GM19193 (cell line): ENCODE measurements around the gene DNAJC5G.

ENCODE experiments used
- POLR2A ChIP-seq: IDR thresholded peaks from 4 replicates; pipeline ENCODE4 v1.6.1; 2011; ENCODE audit not compliant: insufficient read depth, insufficient read length; ENCODE audit errors: extremely low read depth

DNAJC5G gene, protein sequence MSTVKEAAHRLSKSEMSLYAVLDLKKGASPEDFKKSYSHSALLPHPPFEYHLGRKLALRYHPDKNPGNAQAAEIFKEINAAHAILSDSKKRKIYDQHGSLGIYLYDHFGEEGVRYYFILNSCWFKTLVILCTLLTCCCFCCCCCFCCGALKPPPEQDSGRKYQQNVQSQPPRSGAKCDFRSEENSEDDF

DNA sequence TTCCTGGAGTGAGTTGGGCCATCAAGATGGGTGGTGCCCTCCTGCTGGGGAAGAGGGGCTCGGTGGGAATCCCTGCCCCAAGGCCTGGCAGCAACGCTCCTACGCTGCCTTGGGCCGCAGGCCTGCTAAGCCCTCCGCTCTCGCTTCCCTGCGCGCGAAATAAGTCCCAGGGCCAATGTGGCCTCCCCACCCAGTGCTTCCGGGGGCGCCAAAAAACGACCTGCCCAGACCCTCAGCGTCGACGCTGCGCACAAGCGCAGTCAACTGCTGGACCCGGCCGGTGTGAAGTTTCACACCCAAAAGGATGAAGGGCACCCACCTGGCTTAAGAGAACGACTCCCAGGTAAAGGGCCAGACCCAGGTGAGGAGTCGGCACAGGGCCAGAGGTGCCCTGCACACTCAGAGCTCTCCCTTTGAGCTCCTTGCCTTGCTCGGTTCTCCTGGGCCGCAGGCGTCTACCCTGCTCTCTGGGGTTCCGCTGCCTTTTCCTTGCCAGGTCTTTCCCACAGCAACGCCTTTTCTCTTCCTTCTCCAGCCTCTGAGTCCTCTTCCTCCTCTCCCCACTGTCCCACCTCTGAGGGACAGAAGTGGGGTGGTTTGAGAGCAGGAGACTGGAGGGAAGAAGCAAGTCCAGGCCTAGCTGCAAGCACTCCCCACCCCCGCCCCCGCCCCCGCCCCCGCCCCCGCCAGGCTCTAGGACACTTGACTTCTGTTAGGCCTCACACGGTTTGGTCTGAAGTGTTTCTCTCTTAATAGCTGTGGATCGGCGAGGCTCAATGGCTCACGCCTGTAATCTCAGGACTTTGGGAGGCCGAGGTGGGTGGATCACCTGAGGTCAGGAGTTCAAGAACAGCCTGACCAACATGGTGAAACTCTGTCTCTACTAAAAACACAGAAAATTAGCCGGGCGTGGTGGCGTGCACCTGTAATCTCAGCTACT lies at the start of gene DNAJC5G:
Gene DNAJC5G (plus strand): TSS at position 223 of the 940 bp plus-strand sequence. CDS start 1,296 bp downstream, outside the sequence.
- no peak for TF ChIP-seq POLR2A

DNA sequence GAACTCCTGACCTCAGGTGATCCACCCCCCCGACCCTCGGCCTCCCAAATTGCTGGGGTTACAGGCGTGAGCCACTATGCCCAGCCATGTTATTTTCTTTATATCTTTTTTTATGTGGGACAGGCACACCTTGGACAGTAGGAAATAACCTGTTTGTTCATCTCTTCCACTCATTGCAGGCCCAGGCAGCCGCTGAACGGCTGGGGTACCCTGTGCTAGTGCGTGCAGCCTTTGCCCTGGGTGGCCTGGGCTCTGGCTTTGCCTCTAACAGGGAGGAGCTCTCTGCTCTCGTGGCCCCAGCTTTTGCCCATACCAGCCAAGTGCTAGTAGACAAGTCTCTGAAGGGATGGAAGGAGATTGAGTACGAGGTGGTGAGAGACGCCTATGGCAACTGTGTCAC lies 49.7 kb upstream of the DNAJC5G start:
- TF ChIP-seq POLR2A, result no peak

DNA sequence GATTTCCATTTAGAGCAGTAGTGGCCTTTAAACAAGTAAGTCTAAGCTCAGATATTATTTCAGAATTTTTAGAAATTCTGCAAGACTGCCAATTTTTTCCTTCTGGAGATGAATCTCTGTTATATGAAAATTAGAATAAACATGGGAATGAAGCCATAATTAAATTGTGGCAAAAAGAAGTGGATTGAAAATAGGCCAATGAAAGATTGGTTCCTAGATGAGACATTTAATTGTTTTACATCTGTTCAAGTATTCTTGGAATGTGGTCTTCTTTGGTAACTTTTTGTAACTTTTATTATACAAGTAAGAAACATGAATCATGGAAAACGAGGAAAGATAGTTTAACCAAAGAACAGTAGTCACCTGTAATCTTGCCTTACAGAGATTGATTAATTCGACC lies 47.7 kb upstream of the DNAJC5G start:
- no peak for TF ChIP-seq POLR2A

DNA sequence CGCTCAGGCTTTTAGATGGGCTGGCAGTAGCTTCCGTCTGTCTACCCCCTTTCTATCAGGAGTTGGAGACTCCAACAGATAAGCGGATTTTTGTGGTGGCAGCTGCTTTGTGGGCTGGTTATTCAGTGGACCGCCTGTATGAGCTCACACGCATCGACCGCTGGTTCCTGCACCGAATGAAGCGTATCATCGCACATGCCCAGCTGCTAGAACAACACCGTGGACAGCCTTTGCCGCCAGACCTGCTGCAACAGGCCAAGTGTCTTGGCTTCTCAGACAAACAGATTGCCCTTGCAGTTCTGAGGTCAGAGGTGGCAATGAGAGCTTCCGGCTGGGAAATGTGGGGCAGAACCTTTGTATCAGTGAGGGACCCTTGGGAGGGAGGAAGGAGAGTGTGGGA lies 43.3 kb upstream of the DNAJC5G start:
- no peak for TF ChIP-seq POLR2A

DNA sequence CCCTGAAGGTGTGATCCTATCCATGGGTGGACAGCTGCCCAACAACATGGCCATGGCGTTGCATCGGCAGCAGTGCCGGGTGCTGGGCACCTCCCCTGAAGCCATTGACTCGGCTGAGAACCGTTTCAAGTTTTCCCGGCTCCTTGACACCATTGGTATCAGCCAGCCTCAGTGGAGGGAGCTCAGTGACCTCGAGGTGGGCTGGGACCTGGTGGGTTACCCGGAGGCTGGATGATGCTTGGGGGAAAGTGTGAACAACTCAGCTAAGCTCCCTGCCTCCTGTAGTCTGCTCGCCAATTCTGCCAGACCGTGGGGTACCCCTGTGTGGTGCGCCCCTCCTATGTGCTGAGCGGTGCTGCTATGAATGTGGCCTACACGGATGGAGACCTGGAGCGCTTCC lies 41.9 kb upstream of the DNAJC5G start:
- TF ChIP-seq POLR2A, result no peak

DNA sequence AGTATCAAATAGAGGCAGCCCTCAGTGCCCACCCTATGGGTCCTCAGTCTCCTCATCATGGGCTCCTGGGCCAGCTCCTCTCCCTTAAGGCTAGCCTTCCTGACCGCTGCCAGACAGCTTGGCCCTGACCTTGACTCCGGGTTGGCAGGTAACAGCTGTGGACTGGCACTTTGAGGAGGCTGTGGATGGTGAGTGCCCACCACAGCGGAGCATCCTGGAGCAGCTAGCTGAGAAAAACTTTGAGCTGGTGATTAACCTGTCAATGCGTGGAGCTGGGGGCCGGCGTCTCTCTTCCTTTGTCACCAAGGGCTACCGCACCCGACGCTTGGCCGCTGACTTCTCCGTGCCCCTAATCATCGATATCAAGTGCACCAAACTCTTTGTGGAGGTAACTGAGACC lies 39.1 kb upstream of the DNAJC5G start:
- TF ChIP-seq POLR2A, result no peak

DNA sequence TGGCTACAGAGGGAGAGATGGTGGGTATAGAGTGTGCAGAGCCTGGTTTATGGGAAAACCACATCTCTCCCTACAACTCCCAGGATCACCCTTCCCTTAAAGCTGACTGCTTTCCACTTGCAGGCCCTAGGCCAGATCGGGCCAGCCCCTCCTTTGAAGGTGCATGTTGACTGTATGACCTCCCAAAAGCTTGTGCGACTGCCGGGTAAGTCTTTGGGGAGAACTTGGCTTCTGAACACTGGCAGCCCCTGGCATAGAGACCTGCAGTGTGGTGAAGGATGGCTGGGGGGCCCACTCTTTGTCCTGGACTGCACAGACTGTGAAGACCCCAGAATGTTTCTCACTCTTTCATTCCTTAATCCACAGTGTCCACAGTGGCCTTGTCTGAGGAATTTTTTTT lies 38.6 kb upstream of the DNAJC5G start:
- TF ChIP-seq POLR2A, result no peak

DNA sequence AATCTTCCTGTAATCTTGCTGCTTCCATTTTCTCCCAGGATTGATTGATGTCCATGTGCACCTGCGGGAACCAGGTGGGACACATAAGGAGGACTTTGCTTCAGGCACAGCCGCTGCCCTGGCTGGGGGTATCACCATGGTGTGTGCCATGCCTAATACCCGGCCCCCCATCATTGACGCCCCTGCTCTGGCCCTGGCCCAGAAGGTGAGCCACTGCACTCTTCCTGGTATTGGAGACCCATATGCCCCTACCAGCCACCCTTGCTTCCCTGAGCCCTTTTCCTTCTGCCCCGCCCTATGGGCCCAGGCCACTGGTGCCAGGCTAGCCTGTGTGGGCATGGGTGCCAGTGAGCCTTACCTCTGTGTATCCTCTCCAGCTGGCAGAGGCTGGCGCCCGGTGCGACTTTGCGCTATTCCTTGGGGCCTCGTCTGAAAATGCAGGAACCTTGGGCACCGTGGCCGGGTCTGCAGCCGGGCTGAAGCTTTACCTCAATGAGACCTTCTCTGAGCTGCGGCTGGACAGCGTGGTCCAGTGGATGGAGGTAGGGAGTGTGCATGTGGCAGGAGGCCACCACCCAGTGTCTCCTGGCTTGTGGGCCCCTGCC lies 37.8 kb upstream of the DNAJC5G start:
- no peak for TF ChIP-seq POLR2A

DNA sequence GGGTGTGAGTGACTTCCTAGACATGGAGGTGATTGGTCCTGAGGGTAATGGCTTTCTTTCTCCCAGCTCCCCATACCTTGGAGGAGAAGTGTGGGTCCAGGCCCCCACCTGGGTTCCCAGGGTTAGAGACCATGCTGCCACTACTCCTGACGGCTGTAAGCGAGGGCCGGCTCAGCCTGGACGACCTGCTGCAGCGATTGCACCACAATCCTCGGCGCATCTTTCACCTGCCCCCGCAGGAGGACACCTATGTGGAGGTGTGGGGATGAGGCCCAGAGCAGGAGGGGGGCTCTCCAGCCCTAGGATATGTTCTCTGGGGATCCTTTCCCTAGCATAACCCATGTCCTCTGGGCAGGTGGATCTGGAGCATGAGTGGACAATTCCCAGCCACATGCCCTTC lies 36.3 kb upstream of the DNAJC5G start:
- TF ChIP-seq POLR2A, result no peak

DNA sequence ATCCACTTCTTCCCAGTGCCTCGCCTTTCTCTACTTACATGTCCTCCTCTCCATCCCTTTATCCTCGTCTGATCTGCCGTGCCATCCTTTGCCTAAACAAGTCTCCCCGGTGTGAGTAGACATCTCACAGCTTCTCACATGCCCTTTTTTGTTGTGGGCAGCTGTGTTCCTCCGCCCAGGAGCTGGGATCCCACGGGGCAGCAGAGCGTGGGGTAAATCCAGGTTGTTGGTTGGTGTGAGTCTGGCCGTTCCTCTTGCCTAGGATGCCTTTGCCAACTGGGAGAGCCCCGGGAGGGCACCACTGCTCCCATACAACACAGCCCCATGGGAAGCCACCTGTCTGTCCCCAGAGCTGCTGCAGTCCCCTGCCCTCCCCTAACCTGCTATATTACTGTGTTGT lies 34.8 kb upstream of the DNAJC5G start:
- no peak for TF ChIP-seq POLR2A

DNA sequence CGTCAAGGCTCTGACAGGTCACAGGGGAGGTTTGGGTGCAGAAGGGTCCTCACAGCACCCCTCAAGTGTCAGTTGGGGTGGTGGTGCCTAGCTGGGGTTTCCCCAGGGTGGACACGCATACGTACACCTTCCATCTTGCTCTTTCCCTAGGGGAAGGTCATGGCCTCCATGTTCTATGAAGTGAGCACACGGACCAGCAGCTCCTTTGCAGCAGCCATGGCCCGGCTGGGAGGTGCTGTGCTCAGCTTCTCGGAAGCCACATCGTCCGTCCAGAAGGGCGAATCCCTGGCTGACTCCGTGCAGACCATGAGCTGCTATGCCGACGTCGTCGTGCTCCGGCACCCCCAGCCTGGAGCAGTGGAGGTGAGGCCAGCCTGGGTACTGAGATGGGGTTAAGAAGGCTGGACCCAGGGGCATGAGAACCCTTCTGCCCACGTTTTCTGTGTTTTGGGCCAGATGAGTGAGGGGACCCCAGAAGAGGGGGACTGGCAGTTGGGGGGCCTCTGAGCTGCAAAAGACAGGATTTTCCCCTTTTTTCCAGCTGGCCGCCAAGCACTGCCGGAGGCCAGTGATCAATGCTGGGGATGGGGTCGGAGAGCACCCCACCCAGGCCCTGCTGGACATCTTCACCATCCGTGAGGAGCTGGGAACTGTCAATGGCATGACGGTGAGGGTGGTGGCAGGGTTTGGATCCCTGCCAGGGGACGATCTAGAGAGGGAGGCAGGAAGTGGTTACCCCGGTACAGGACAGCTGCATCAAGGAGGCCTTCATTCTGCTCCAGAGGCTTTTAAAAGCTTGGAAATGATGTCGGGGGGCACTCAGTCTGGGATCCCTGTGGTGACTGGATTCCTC lies 33.2 kb upstream of the DNAJC5G start:
- TF ChIP-seq POLR2A, result no peak

DNA sequence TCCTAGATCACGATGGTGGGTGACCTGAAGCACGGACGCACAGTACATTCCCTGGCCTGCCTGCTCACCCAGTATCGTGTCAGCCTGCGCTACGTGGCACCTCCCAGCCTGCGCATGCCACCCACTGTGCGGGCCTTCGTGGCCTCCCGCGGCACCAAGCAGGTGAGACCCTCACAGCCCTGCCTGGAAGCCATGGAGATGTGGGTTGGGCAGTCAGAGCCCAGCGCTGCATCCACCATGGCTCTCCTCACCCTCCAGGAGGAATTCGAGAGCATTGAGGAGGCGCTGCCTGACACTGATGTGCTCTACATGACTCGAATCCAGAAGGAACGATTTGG lies 32.6 kb upstream of the DNAJC5G start:
- no peak for TF ChIP-seq POLR2A

DNA sequence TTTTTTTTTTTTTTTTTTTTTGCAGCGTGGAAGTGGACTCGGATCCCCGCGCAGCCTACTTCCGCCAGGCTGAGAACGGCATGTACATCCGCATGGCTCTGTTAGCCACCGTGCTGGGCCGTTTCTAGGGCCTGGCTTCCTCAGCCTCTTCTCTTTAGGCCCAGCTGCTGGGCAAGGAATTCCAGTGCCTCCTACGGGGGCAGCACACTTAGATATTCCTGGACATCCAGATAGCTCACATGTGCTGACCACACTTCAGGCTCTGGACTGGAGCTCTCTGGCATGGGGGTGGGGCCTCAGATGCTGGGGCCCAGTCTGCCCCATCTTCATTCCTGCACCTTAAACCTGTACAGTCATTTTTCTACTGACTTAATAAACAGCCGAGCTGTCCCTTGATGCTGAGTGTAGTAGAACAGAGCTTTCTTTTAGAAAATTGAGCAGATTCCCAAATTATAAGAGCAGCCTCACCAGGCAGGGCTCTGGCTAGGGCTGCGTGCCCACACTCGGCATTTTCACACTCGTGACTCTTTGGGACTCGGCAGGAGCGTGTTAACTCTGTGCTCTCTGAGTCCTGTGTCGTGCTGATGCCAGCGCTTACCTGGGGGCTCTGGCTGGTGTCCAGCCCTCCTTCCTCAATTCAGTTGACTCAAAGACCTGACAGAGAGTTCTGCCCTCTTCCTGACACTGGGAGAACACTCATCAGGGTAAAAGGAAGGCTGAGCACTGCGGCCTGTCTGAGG lies 31.7 kb upstream of the DNAJC5G start:
- TF ChIP-seq POLR2A, result no peak

DNA sequence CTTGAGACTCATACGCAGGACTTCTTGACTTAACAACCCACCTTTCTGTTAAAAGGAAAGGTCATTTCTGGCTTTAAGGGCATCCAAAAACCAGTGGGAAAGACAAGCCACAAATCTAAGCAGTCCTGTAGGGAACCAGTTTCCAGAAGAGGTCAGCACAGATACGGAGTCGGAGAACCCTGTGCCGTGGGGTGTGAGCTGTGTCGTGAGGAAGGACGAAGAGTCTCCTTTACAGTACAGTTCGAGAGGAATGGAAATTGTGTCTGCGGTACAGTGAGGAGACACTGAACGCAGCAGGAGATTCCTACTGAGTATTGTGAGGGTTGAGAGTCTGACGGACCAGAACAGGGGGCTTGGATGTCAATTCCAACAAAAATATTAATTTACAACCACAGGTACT lies 30.1 kb upstream of the DNAJC5G start:
- TF ChIP-seq POLR2A, result no peak
